Activated CD8-positive, alpha-beta memory T cell treated with anti-CD3 and anti-CD28 coated beads, Interleukin-2, amount 50 U/mL, for 1 hour (primary cell): ENCODE results near the gene CMPK1.

Experiments used
- DNase-seq: peaks from one replicate; pipeline ENCODE4 v3.0.0-alpha.2; 2020; ENCODE audit errors: extremely low read depth

The CMPK1 gene

GRCh38 chr1:47424336-47424982 is 90.9 kb downstream of the CMPK1 start:
- no peak for DNase-seq
